GM20000 (cell line): ENCODE data around the gene ZNF789.

Experiments used
- DNase-seq: peaks from one replicate; pipeline ENCODE4 v3.0.0; 2012; ENCODE audit warnings: low spot score
- CTCF ChIP-seq: IDR thresholded peaks from 2 replicates; pipeline ENCODE4 v1.5.1; 2012; ENCODE audit warnings: mild to moderate bottlenecking, control low read depth; ENCODE audit errors: extremely low read depth, missing control alignments

The ZNF789 gene

GRCh38 chr7:99514050-99514449 lies 41.4 kb downstream of the ZNF789 start:
- peak; percentile 42 for DNase-seq
- no peak for TF ChIP-seq CTCF

GRCh38 chr7:99521399-99521798 lies 48.7 kb downstream of the ZNF789 start:
- no peak for TF ChIP-seq CTCF
- DNase-seq = no peak

GRCh38 chr7:99525713-99526440 lies 53.2 kb downstream of the ZNF789 start:
- DNase-seq = no peak
- TF ChIP-seq CTCF = no peak

- no peak for TF ChIP-seq CTCF
- no peak for DNase-seq
Observed at GRCh38 chr7:99531354-99531765, 58.7 kb downstream of the ZNF789 start.

GRCh38 chr7:99535667-99536066 lies 63.0 kb downstream of the ZNF789 start:
- DNase-seq = no peak

More at GRCh38 chr7:99535667-99536066, 63.0 kb downstream of the ZNF789 start:
- no peak for TF ChIP-seq CTCF
